IPS-NIHi11 (cell line): ENCODE results near the gene HSPG2.

Source experiments
- DNase-seq: peaks from one replicate; pipeline ENCODE4 v3.0.0; 2012; ENCODE audit warnings: mixed read lengths, low spot score

HSPG2 gene

GRCh38 chr1:21861602-21862429 is 75.3 kb downstream of the HSPG2 start:
- DNase-seq = no peak

GRCh38 chr1:21860971-21861370 is 76.1 kb downstream of the HSPG2 start:
- DNase-seq = no peak

GRCh38 chr1:21859669-21860179 is 77.4 kb downstream of the HSPG2 start:
- DNase-seq = no peak

- DNase-seq = no peak
Measured at GRCh38 chr1:21857840-21858670, 79.1 kb downstream of the HSPG2 start.

GRCh38 chr1:21857142-21857839 is 79.8 kb downstream of the HSPG2 start:
- DNase-seq = no peak

- DNase-seq = no peak
Measured at GRCh38 chr1:21855257-21856096, 81.6 kb downstream of the HSPG2 start.

GRCh38 chr1:21854751-21855131 is 82.4 kb downstream of the HSPG2 start:
- no peak for DNase-seq

- no peak for DNase-seq
Measured at GRCh38 chr1:21854090-21854750, 82.9 kb downstream of the HSPG2 start.

GRCh38 chr1:21853131-21853427 is 84.0 kb downstream of the HSPG2 start:
- no peak for DNase-seq

GRCh38 chr1:21852282-21853130 is 84.6 kb downstream of the HSPG2 start:
- DNase-seq = no peak

- no peak for DNase-seq
Measured at GRCh38 chr1:21851430-21852250, 85.5 kb downstream of the HSPG2 start.

- no peak for DNase-seq
Measured at GRCh38 chr1:21849909-21850576, 87.1 kb downstream of the HSPG2 start.

GRCh38 chr1:21848524-21849174 is 88.5 kb downstream of the HSPG2 start:
- no peak for DNase-seq

- DNase-seq = no peak
Measured at GRCh38 chr1:21847223-21848205, 89.6 kb downstream of the HSPG2 start.

GRCh38 chr1:21845646-21846641 is 91.2 kb downstream of the HSPG2 start:
- DNase-seq = no peak

- DNase-seq = no peak
Measured at GRCh38 chr1:21843996-21844395, 93.1 kb downstream of the HSPG2 start.
